Measurements from ENCODE around the gene OR56A4. TPM values are rescaled to one million over a fixed set of nuclear protein-coding genes. Genes with fewer than 3 reads are reported as not detected.
"Not testable (repeated sequence)": the region's sequence is repeated elsewhere in the genome, so short reads cannot be mapped to it uniquely, and the experiment has no call there.

Gene OR56A4
- total RNA-seq, 1 experiment from 2014 or later, result not detected

GRCh38 chr11:5960704-5961320 is 45.9 kb downstream of the OR56A4 start:
- DNase-seq (ENCODE audit: low read depth), result not testable (repeated sequence)

DNA sequence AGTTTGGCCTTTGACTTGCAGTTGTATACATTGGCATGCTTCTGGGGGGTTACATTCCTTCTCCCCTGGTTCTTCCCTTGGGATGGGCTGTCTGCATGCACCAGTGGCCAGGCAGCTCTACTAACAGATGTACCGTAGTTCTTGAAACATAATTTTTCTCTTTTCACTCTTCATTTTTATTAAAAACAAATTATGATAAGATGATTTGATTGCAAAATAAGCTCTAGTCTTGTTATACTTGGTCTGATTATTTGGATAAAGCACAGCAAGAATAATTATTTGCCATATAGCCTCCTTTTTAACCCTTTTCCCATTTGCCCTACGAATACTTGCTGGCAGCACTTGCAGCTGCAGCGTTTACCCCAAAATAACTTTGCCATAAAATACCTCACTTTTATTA is 51.2 kb downstream of the OR56A4 start:
- DNase-seq (ENCODE audit: low read depth), result no peak

Small RNA genes lying within 50 kb of the gene (small RNA-seq; reads per million reads assigned to genes)
- gene RNA5SP329, result not detected

Other genes with a start within 250 kb of the OR56A4 start
- not detected in 2 replicates for gene OR52N5, start 223.6 kb downstream of the OR56A4 start, total RNA-seq (2014; rRNA removed; shearing (Covaris generic))
- not detected in 2 replicates for gene OR52N1, start 215.7 kb downstream of the OR56A4 start, total RNA-seq (2014; rRNA removed; shearing (Covaris generic))
- gene OR52N2, start 198.0 kb downstream of the OR56A4 start, total RNA-seq (2014; rRNA removed; shearing (Covaris generic)), result not detected in 2 replicates
- not detected in 2 replicates for gene OR52E6, start 165.0 kb downstream of the OR56A4 start, total RNA-seq (2014; rRNA removed; shearing (Covaris generic))
- not detected in 2 replicates for gene OR52E8, start 149.3 kb downstream of the OR56A4 start, total RNA-seq (2014; rRNA removed; shearing (Covaris generic))
- not detected in 2 replicates for gene OR52E4, start 126.3 kb downstream of the OR56A4 start, total RNA-seq (2014; rRNA removed; shearing (Covaris generic))
- not detected in 2 replicates for gene OR52E5, start 113.7 kb downstream of the OR56A4 start, total RNA-seq (2014; rRNA removed; shearing (Covaris generic))
- gene OR56A3, start 64.7 kb downstream of the OR56A4 start, total RNA-seq (2014; rRNA removed; shearing (Covaris generic)), result not detected in 2 replicates
- not detected in 2 replicates for gene OR56A5, start 38.5 kb downstream of the OR56A4 start, total RNA-seq (2014; rRNA removed; shearing (Covaris generic))
- gene OR52L1, start 20.0 kb downstream of the OR56A4 start, total RNA-seq (2014; rRNA removed; shearing (Covaris generic)), result not detected in 2 replicates
- gene OR56A1, start 23.8 kb upstream of the OR56A4 start, total RNA-seq (2014; rRNA removed; shearing (Covaris generic)), result not detected in 2 replicates
- gene OR56B4, start 100.7 kb upstream of the OR56A4 start, total RNA-seq (2014; rRNA removed; shearing (Covaris generic)), result not detected in 2 replicates
- gene OR52B2, start 163.4 kb upstream of the OR56A4 start, total RNA-seq (2014; rRNA removed; shearing (Covaris generic)), result not detected in 2 replicates
- gene OR52W1, start 192.3 kb upstream of the OR56A4 start, total RNA-seq (2014; rRNA removed; shearing (Covaris generic)), result not detected in 2 replicates
- not detected in 2 replicates for gene C11orf42, start 198.6 kb upstream of the OR56A4 start, total RNA-seq (2014; rRNA removed; shearing (Covaris generic))
- gene FHIP1B, start 227.7 kb upstream of the OR56A4 start, total RNA-seq (2014; rRNA removed; shearing (Covaris generic)), result 11.5 TPM in 2 replicates
- gene CNGA4, start 232.1 kb upstream of the OR56A4 start, total RNA-seq (2014; rRNA removed; shearing (Covaris generic)), result not detected in 2 replicates